NB4 (cell line): ENCODE results near the gene PIAS4.

Experiments used
- DNase-seq: peaks from one replicate; pipeline ENCODE4 v3.0.0; 2010; ENCODE audit warnings: low read depth
- H3K4me3 ChIP-seq: one replicate; pipeline ENCODE4 v1.5.1; 2011; ENCODE audit warnings: mild to moderate bottlenecking, low read depth, low read length, moderate library complexity
- CTCF ChIP-seq: IDR thresholded peaks from one replicate; pipeline ENCODE4 v1.5.1; 2012; ENCODE audit warnings: low read depth, low read length
- MAX ChIP-seq: IDR thresholded peaks from 2 replicates; pipeline ENCODE4 v1.6.1; 2011; ENCODE audit warnings: low read depth, low read length
- MYC ChIP-seq: IDR thresholded peaks from 2 replicates; pipeline ENCODE4 v1.6.1; 2011; ENCODE audit warnings: low read depth, low read length
- POLR2A ChIP-seq: IDR thresholded peaks from 2 replicates; pipeline ENCODE4 v1.6.1; 2011; ENCODE audit warnings: mild to moderate bottlenecking; ENCODE audit not compliant: insufficient read length; ENCODE audit errors: extremely low read depth

The PIAS4 gene

GRCh38 chr19:3984908-3985642 lies 22.5 kb upstream of the PIAS4 start, which contains the start of gene EEF2:
TSS of gene EEF2 (minus strand) at chr19:3985463. CDS start at chr19:3985380, 83 bp downstream.
- H3K4me3 ChIP-seq, result peak within 1 kb of the TSS; percentile 86
- TF ChIP-seq MYC (peak; percentile 73; the same call in 1 of the 2 replicates), POLR2A (peak; percentile 98), MAX (peak; percentile 40; the same call in 1 of the 2 replicates), CTCF (no peak)
- DNase-seq, result peak; percentile 82

- TF ChIP-seq CTCF (peak; percentile 0), MYC (no peak), MAX (no peak), POLR2A (no peak)
- peak overlapping the region; percentile 74 for H3K4me3 ChIP-seq
- no peak for DNase-seq
Observed at GRCh38 chr19:3985643-3986259, 21.8 kb upstream of the PIAS4 start.

GRCh38 chr19:3986260-3987041 lies 21.1 kb upstream of the PIAS4 start:
- no peak for TF ChIP-seq MAX
- no peak for TF ChIP-seq MYC
- no peak for TF ChIP-seq POLR2A
- no peak for TF ChIP-seq CTCF
- peak overlapping the region; percentile 74 for H3K4me3 ChIP-seq
- DNase-seq, result peak; percentile 82

- peak; percentile 66 for TF ChIP-seq CTCF
- TF ChIP-seq MYC, result no peak
- H3K4me3 ChIP-seq, result no peak overlapping the region
- DNase-seq, result peak; percentile 75
Observed at GRCh38 chr19:3987619-3988371, 19.7 kb upstream of the PIAS4 start.

- no peak overlapping the region for H3K4me3 ChIP-seq
- no peak for DNase-seq
- no peak for TF ChIP-seq POLR2A
- no peak for TF ChIP-seq MAX
- no peak for TF ChIP-seq MYC
- no peak for TF ChIP-seq CTCF
Observed at GRCh38 chr19:3990815-3991117, 16.8 kb upstream of the PIAS4 start.
